ENCODE results near the gene SDK1. TPM values are rescaled to one million over a fixed set of nuclear protein-coding genes. Genes with fewer than 3 reads are reported as not detected.

SDK1 gene
- total and polyA plus RNA-seq, 4 donors, result 0.12 to 0.47 (median 0.36) TPM

- TF ChIP-seq, protein P1, sequence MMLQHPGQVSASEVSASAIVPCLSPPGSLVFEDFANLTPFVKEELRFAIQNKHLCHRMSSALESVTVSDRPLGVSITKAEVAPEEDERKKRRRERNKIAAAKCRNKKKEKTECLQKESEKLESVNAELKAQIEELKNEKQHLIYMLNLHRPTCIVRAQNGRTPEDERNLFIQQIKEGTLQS (IDR thresholded peaks at IDR 0.05), result no peak
- TF ChIP-seq HNF4A (conservative IDR thresholded peaks at IDR 0.05) (no peak), RXRA (IDR thresholded peaks at IDR 0.05) (no peak), YY1 (IDR thresholded peaks at IDR 0.05) (no peak)
Measured at GRCh38 chr7:3992841-3993240, 691.8 kb downstream of the SDK1 start (continued).

GRCh38 chr7:3994764-3995163, 693.7 kb downstream of the SDK1 start:
- H3K27me3 ChIP-seq (ENCODE audit: control insufficient read depth in 4 of 4, insufficient read depth in 4 of 4, low read length in 3 of 4), result no peaks in the 10 kb centered on the region
- DNase-seq (ENCODE audit: low spot score), result no peak
- no peak overlapping the region for H3K4me3 ChIP-seq (ENCODE audit: low read depth in 1 of 3, low read length in 3 of 3)
- TF ChIP-seq RAD21 (IDR thresholded peaks at IDR 0.05) (no peak), HNF4G (IDR thresholded peaks at IDR 0.05) (no peak), GABPA (IDR thresholded peaks at IDR 0.05 in 1 of 2, conservative IDR thresholded peaks at IDR 0.05 in 1 of 2) (no peak), TAF1 (conservative IDR thresholded peaks at IDR 0.05) (no peak), FOXA2 (IDR thresholded peaks at IDR 0.05) (no peak), RXRA (IDR thresholded peaks at IDR 0.05) (no peak)
- TF ChIP-seq, protein P1 (IDR thresholded peaks at IDR 0.05), result no peak
- TF ChIP-seq, protein P2, sequence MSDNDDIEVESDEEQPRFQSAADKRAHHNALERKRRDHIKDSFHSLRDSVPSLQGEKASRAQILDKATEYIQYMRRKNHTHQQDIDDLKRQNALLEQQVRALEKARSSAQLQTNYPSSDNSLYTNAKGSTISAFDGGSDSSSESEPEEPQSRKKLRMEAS (IDR thresholded peaks at IDR 0.05), result no peak
- no peaks in the 10 kb centered on the region for H3K4me1 ChIP-seq (ENCODE audit: control insufficient read depth in 4 of 4, insufficient read depth in 4 of 4, low read length in 3 of 4)
- H3K36me3 ChIP-seq (ENCODE audit: control insufficient read depth in 4 of 4, insufficient read depth in 3 of 4, low read depth in 1 of 4, low read length in 3 of 4), result no peaks in the 10 kb centered on the region
- H3K27ac ChIP-seq (ENCODE audit: low read depth in 1 of 2, low read length in 2 of 2), result no peak overlapping the region
- H3K9me3 ChIP-seq (ENCODE audit: control insufficient read depth in 4 of 4, low read length in 3 of 4), result no peaks in the 10 kb centered on the region
- WGBS, result 92% methylated on average over 5 of the region's 5 CpGs
- no peak overlapping the region for H3K9ac ChIP-seq (ENCODE audit: low read depth in 1 of 2, low read length in 2 of 2)

GRCh38 chr7:3995187-3995586, 694.1 kb downstream of the SDK1 start:
- WGBS, result 62% methylated on average over 7 of the region's 7 CpGs
- no peak for DNase-seq (ENCODE audit: low spot score)
- Histone ChIP-seq H3K4me1 (ENCODE audit: control insufficient read depth in 4 of 4, insufficient read depth in 4 of 4, low read length in 3 of 4) (no peaks in the 10 kb centered on the region), H3K4me3 (ENCODE audit: low read depth in 1 of 3, low read length in 3 of 3) (no peak overlapping the region), H3K27me3 (ENCODE audit: control insufficient read depth in 4 of 4, insufficient read depth in 4 of 4, low read length in 3 of 4) (no peaks in the 10 kb centered on the region), H3K9me3 (ENCODE audit: control insufficient read depth in 4 of 4, low read length in 3 of 4) (no peaks in the 10 kb centered on the region), H3K27ac (ENCODE audit: low read depth in 1 of 2, low read length in 2 of 2) (no peak overlapping the region), H3K36me3 (ENCODE audit: control insufficient read depth in 4 of 4, insufficient read depth in 3 of 4, low read depth in 1 of 4, low read length in 3 of 4) (no peaks in the 10 kb centered on the region), H3K9ac (ENCODE audit: low read depth in 1 of 2, low read length in 2 of 2) (no peak overlapping the region)
- no peak for TF ChIP-seq EGR1 (IDR thresholded peaks at IDR 0.05; ENCODE audit: low read depth in 2 of 2)
- no peak for TF ChIP-seq GABPA (IDR thresholded peaks at IDR 0.05 in 1 of 2, conservative IDR thresholded peaks at IDR 0.05 in 1 of 2)
- TF ChIP-seq HNF4A (conservative IDR thresholded peaks at IDR 0.05), result no peak
- TF ChIP-seq FOXA1 (IDR thresholded peaks at IDR 0.05), result no peak
- TF ChIP-seq SP1 (IDR thresholded peaks at IDR 0.05), result no peak
- TF ChIP-seq, protein P2 (IDR thresholded peaks at IDR 0.05), result no peak
- no peak for TF ChIP-seq RXRA (IDR thresholded peaks at IDR 0.05)
- TF ChIP-seq, protein P1 (IDR thresholded peaks at IDR 0.05), result no peak
- TF ChIP-seq CTCF (IDR thresholded peaks at IDR 0.05; ENCODE audit: low read depth, low read length, missing input control), result no peak
- TF ChIP-seq, protein P3, sequence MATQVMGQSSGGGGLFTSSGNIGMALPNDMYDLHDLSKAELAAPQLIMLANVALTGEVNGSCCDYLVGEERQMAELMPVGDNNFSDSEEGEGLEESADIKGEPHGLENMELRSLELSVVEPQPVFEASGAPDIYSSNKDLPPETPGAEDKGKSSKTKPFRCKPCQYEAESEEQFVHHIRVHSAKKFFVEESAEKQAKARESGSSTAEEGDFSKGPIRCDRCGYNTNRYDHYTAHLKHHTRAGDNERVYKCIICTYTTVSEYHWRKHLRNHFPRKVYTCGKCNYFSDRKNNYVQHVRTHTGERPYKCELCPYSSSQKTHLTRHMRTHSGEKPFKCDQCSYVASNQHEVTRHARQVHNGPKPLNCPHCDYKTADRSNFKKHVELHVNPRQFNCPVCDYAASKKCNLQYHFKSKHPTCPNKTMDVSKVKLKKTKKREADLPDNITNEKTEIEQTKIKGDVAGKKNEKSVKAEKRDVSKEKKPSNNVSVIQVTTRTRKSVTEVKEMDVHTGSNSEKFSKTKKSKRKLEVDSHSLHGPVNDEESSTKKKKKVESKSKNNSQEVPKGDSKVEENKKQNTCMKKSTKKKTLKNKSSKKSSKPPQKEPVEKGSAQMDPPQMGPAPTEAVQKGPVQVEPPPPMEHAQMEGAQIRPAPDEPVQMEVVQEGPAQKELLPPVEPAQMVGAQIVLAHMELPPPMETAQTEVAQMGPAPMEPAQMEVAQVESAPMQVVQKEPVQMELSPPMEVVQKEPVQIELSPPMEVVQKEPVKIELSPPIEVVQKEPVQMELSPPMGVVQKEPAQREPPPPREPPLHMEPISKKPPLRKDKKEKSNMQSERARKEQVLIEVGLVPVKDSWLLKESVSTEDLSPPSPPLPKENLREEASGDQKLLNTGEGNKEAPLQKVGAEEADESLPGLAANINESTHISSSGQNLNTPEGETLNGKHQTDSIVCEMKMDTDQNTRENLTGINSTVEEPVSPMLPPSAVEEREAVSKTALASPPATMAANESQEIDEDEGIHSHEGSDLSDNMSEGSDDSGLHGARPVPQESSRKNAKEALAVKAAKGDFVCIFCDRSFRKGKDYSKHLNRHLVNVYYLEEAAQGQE (IDR thresholded peaks at IDR 0.05), result no peak
- TF ChIP-seq, protein P4, sequence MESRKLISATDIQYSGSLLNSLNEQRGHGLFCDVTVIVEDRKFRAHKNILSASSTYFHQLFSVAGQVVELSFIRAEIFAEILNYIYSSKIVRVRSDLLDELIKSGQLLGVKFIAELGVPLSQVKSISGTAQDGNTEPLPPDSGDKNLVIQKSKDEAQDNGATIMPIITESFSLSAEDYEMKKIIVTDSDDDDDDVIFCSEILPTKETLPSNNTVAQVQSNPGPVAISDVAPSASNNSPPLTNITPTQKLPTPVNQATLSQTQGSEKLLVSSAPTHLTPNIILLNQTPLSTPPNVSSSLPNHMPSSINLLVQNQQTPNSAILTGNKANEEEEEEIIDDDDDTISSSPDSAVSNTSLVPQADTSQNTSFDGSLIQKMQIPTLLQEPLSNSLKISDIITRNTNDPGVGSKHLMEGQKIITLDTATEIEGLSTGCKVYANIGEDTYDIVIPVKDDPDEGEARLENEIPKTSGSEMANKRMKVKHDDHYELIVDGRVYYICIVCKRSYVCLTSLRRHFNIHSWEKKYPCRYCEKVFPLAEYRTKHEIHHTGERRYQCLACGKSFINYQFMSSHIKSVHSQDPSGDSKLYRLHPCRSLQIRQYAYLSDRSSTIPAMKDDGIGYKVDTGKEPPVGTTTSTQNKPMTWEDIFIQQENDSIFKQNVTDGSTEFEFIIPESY (IDR thresholded peaks at IDR 0.05), result no peak
- TF ChIP-seq YY1 (IDR thresholded peaks at IDR 0.05), result no peak
- TF ChIP-seq JUND (IDR thresholded peaks at IDR 0.05), result no peak

Measured in liver (tissue), 9 donors.